Measurements from ENCODE around the gene C1orf198.

Gene C1orf198

GRCh38 chr1:230916587-230917283, 48.4 kb upstream of the C1orf198 start:
- Histone ChIP-seq H3K36me3 (ENCODE audit: insufficient read depth, low read length) (peaks cover 35% of the 10 kb centered on the region; the same call in 1 of the 2 replicates), H3K9ac (ENCODE audit: low read length) (no peak overlapping the region), H3K4me2 (ENCODE audit: low read length) (no peak overlapping the region), H3K79me2 (ENCODE audit: insufficient read depth, low read length) (no peaks in the 10 kb centered on the region), H3K27ac (ENCODE audit: low read depth, low read length, poor library complexity, severe bottlenecking) (no peak overlapping the region), H3K4me1 (ENCODE audit: insufficient read depth, low read length, severe bottlenecking) (no peaks in the 10 kb centered on the region), H3K4me3 (ENCODE audit: low read depth, low read length, poor library complexity, severe bottlenecking) (no peak overlapping the region), H3K9me2 (ENCODE audit: low read depth, low read length) (no peaks in the 10 kb centered on the region), H3K9me3 (ENCODE audit: low read length) (no peaks in the 10 kb centered on the region), H4K20me1 (ENCODE audit: insufficient read depth, low read length) (no peaks in the 10 kb centered on the region), H3F3A (ENCODE audit: insufficient read depth, low read length) (no peaks in the 10 kb centered on the region), H2AFZ (ENCODE audit: low read length) (no peak overlapping the region), H3K27me3 (ENCODE audit: insufficient read depth, low read length) (no peaks in the 10 kb centered on the region)
- TF ChIP-seq EZH2 (IDR thresholded peaks at IDR 0.05; ENCODE audit: borderline replicate concordance, low read length) = no peak
- TF ChIP-seq CTCF (IDR thresholded peaks at IDR 0.05; ENCODE audit: low read length) = no peak

GRCh38 chr1:230915078-230915477, 46.8 kb upstream of the C1orf198 start:
- TF ChIP-seq EZH2 (IDR thresholded peaks at IDR 0.05; ENCODE audit: borderline replicate concordance, low read length) (no peak), CTCF (IDR thresholded peaks at IDR 0.05; ENCODE audit: low read length) (no peak)
- no peaks in the 10 kb centered on the region for H3K4me1 ChIP-seq (ENCODE audit: insufficient read depth, low read length, severe bottlenecking)
- no peak overlapping the region for H3K4me2 ChIP-seq (ENCODE audit: low read length)
- H3K27me3 ChIP-seq (ENCODE audit: insufficient read depth, low read length) = no peaks in the 10 kb centered on the region
- no peaks in the 10 kb centered on the region for H4K20me1 ChIP-seq (ENCODE audit: insufficient read depth, low read length)
- H3K79me2 ChIP-seq (ENCODE audit: insufficient read depth, low read length) = no peaks in the 10 kb centered on the region
- H3K9me3 ChIP-seq (ENCODE audit: low read length) = no peaks in the 10 kb centered on the region
- peaks cover 38% of the 10 kb centered on the region; the same call in 1 of the 2 replicates for H3K36me3 ChIP-seq (ENCODE audit: insufficient read depth, low read length)
- H3K9ac ChIP-seq (ENCODE audit: low read length) = no peak overlapping the region
- no peak overlapping the region for H3K4me3 ChIP-seq (ENCODE audit: low read depth, low read length, poor library complexity, severe bottlenecking)
- no peaks in the 10 kb centered on the region for H3K9me2 ChIP-seq (ENCODE audit: low read depth, low read length)
- H3K27ac ChIP-seq (ENCODE audit: low read depth, low read length, poor library complexity, severe bottlenecking) = no peak overlapping the region
- no peaks in the 10 kb centered on the region for H3F3A ChIP-seq (ENCODE audit: insufficient read depth, low read length)
- no peak overlapping the region for H2AFZ ChIP-seq (ENCODE audit: low read length)

DNA sequence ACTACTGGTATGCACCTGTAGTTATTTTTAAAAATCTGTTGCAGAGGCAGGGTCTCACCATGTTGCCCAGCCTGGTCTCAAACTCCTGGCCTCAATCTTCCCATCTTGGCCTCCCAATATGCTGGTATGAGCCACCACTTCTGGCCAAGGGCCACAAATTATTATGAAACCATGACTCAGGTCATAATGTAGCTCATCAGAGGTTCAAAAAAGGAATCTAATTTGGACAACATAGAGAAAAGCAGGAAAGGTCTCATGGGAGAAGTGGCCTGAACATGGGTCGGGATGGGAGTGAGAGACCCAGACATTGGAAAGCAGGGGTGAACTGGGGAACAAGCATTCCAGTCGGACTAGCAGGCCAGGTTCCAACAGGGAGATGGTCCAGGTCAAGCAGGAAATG, 45.2 kb upstream of the C1orf198 start:
- TF ChIP-seq CTCF (IDR thresholded peaks at IDR 0.05; ENCODE audit: low read length) = no peak
- no peak for TF ChIP-seq EZH2 (IDR thresholded peaks at IDR 0.05; ENCODE audit: borderline replicate concordance, low read length)
- Histone ChIP-seq H4K20me1 (ENCODE audit: insufficient read depth, low read length) (no peaks in the 10 kb centered on the region), H3K9ac (ENCODE audit: low read length) (no peak overlapping the region), H3K79me2 (ENCODE audit: insufficient read depth, low read length) (no peaks in the 10 kb centered on the region), H3K9me3 (ENCODE audit: low read length) (no peaks in the 10 kb centered on the region), H3K9me2 (ENCODE audit: low read depth, low read length) (no peaks in the 10 kb centered on the region), H3K27ac (ENCODE audit: low read depth, low read length, poor library complexity, severe bottlenecking) (no peak overlapping the region), H3F3A (ENCODE audit: insufficient read depth, low read length) (no peaks in the 10 kb centered on the region), H2AFZ (ENCODE audit: low read length) (no peak overlapping the region), H3K36me3 (ENCODE audit: insufficient read depth, low read length) (peaks cover 34% of the 10 kb centered on the region; the same call in 1 of the 2 replicates), H3K27me3 (ENCODE audit: insufficient read depth, low read length) (no peaks in the 10 kb centered on the region), H3K4me1 (ENCODE audit: insufficient read depth, low read length, severe bottlenecking) (no peaks in the 10 kb centered on the region), H3K4me2 (ENCODE audit: low read length) (no peak overlapping the region), H3K4me3 (ENCODE audit: low read depth, low read length, poor library complexity, severe bottlenecking) (no peak overlapping the region)

All from OCI-LY1 (cell line).